ENCODE data around the gene ZBED4. TPM values are rescaled to one million over a fixed set of nuclear protein-coding genes. Genes with fewer than 3 reads are reported as not detected.

The ZBED4 gene
- total and polyA plus RNA-seq, 12 donors = 2.1 to 8.6 (median 5.6) TPM

DNA sequence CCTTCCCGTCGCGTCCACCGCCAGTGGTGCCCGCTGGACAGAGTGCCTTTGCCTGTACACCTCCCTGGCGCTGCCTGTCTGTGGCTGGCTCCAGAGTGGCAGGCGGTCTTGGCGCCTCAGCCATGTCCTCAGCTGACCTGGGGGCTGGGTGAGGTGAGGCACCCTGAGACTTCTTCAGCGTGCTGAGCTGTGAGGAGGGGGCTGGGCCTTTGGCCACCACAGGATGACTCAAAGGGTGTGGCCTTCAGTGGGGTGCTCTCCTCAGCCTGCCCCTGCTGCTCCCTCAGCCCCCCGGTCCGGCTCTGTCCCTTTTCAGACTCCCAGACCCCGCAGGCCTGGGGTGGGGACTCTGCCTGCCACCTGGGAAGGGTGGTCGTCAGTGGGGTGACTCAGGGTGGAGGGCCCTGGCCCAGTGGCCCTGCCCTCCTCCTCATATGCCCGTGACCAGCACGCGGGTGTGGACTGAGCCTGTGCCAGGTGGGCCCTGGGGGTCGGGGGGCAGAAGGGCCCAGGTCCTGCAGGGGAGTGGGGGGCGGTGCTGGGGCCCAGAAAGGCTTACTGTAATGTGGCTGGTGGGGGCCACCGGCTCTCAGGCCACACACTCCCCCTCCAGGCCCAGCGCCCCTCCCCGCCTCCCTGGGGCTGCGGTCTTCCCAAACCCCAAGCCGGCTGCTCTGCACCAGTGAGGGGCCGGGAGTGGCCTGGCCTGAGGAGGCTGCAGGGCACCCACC is 80.7 kb downstream of the ZBED4 start:
- peaks cover 22 to 48% of the 10 kb centered on the region in 2 donors for H3K4me1 ChIP-seq (replicated peaks in 1 of 2)
- peak in 6 of 7 donors; percentile 75 to 86 (median 82) for DNase-seq
- peak overlapping the region in 1 of 4 donors; percentile 59 for H3K4me3 ChIP-seq
- H3K27ac ChIP-seq = peak overlapping the region; percentile 30 to 98 (median 85)
- intact Hi-C loops (cut with DNase I) = loop anchor here (5.0 to 10.0 kb wide), 2 partner anchors 50 to 58 kb away; no protein-coding TSS in a partner anchor
- 52 to 68% (median 62%) methylated on average over 3 to 24 of the region's 24 CpGs for WGBS, 4 donors
- no peaks in the 10 kb centered on the region for H3K9me3 ChIP-seq (replicated peaks in 1 of 3)
- no peak for TF ChIP-seq POLR2A (IDR thresholded peaks at IDR 0.05)
- TF ChIP-seq, protein P1, sequence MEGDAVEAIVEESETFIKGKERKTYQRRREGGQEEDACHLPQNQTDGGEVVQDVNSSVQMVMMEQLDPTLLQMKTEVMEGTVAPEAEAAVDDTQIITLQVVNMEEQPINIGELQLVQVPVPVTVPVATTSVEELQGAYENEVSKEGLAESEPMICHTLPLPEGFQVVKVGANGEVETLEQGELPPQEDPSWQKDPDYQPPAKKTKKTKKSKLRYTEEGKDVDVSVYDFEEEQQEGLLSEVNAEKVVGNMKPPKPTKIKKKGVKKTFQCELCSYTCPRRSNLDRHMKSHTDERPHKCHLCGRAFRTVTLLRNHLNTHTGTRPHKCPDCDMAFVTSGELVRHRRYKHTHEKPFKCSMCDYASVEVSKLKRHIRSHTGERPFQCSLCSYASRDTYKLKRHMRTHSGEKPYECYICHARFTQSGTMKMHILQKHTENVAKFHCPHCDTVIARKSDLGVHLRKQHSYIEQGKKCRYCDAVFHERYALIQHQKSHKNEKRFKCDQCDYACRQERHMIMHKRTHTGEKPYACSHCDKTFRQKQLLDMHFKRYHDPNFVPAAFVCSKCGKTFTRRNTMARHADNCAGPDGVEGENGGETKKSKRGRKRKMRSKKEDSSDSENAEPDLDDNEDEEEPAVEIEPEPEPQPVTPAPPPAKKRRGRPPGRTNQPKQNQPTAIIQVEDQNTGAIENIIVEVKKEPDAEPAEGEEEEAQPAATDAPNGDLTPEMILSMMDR (IDR thresholded peaks at IDR 0.05) = no peak
- H3K36me3 ChIP-seq (replicated peaks in 1 of 2) = no peaks in the 10 kb centered on the region
- H3K27me3 ChIP-seq = no peaks in the 10 kb centered on the region

DNA sequence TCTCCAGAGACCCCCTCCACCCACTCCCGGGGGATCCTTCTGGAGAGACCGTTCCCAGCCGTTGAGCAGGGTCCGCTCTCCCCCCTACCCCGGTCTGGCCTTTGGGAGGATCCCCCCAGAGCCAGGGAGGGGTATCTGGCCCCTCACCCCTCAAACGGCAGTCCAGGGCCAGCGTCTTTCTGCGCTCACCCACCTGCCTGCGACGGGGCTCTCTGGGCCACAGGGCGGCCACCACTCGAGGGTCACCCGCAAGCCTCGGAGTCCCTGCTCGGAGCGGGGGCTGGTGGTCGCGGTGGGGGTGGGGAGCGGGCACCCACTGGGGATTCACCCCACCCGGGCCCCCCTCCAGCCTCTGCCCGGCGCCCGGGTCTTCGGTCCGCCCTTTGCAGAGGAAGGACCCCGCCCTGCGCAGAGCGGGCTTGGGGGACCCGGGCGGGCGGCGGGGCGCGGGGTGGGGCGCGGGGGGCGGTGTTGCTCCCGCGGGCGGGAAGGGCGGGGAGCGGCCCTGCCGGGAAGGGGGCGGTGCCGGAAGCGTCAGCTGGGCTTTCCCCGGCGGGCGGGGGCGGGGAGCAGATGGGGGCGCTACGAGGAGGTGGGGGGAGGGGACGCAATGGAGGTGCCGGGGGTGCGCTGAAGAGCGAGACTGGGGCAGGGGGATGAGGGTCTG is 81.4 kb downstream of the ZBED4 start:
- whole genome bisulfite sequencing, 4 donors = 21 to 37% (median 32%) methylated on average over 9 to 55 of the region's 56 CpGs; no CpG with 5 or more reads in 1 of the 4 donors
- intact Hi-C loops (cut with DNase I) = loop anchor here (5.0 to 10.0 kb wide), 2 partner anchors 50 to 57 kb away; no protein-coding TSS in a partner anchor
- peak; percentile 64 to 85 (median 77) for DNase-seq

DNA sequence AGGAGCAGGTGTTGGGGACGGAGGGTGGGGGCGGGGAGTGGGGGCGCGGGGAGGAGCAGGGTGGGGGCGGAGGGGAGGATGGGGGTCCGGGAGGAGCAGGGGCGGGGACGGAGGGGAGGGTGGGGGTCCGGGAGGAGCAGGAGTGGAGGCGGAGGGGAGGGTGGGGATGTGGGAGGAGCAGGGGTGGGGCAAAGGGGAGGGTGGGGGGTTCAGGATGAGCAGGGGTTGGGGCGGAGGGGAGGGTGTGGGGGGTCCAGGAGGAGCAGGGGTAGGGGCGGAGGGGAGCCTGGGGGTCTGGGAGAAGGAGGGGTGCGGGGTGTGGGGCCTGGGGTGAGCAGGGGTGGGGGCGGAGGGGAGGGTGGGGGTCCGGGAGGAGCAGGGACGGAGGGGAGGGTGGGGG is 81.9 kb downstream of the ZBED4 start:
- Histone ChIP-seq H3K4me3 (peak overlapping the region in 1 of 4 donors; percentile 59), H3K27me3 (no peaks in the 10 kb centered on the region), H3K36me3 (replicated peaks in 1 of 2) (no peaks in the 10 kb centered on the region), H3K4me1 (replicated peaks in 1 of 2) (peaks cover 22 to 48% of the 10 kb centered on the region in 2 donors), H3K9me3 (replicated peaks in 1 of 3) (no peaks in the 10 kb centered on the region), H3K27ac (peak overlapping the region in 4 of 5 donors; percentile 54 to 98 (median 90))
- TF ChIP-seq, protein P1 (IDR thresholded peaks at IDR 0.05) = no peak
- TF ChIP-seq POLR2A (IDR thresholded peaks at IDR 0.05) = no peak
- intact Hi-C loops (cut with DNase I) = loop anchor here in 1 of 2 donors (10.0 kb wide), 1 partner anchor 49 kb away; no protein-coding TSS in a partner anchor
- WGBS, 4 donors = 0 to 6% (median 0%) methylated on average over 3 to 16 of the region's 16 CpGs; no CpG with 5 or more reads in 1 of the 4 donors
- peak in 2 of 7 donors; percentile 46 to 70 for DNase-seq

More for the DNA sequence above, 81.4 kb downstream of the ZBED4 start:
- Histone ChIP-seq H3K27ac (peak overlapping the region; percentile 30 to 98 (median 85)), H3K27me3 (no peaks in the 10 kb centered on the region), H3K9me3 (replicated peaks in 1 of 3) (no peaks in the 10 kb centered on the region), H3K4me3 (peak overlapping the region in 1 of 4 donors; percentile 59), H3K4me1 (replicated peaks in 1 of 2) (peaks cover 22 to 48% of the 10 kb centered on the region in 2 donors), H3K36me3 (replicated peaks in 1 of 2) (no peaks in the 10 kb centered on the region)
- no peak for TF ChIP-seq POLR2A (IDR thresholded peaks at IDR 0.05)
- TF ChIP-seq, protein P1 (IDR thresholded peaks at IDR 0.05) = no peak

Measured in adrenal gland (tissue), 12 donors.